H9 (cell line): ENCODE measurements around the gene LAGE3. TPM values are rescaled to one million over a fixed set of nuclear protein-coding genes. Genes with fewer than 3 reads are reported as not detected.

Experiments used
- DNase-seq: peaks from one replicate; pipeline ENCODE4 v3.0.0-alpha.2; 2017
- H2AFZ ChIP-seq: one replicate; pipeline ENCODE4 v1.6.1; 2013; ENCODE audit warnings: mild to moderate bottlenecking, low read length, control low read depth, moderate library complexity
- H2AK5ac ChIP-seq: 2 replicates; pipeline ENCODE4 v1.6.1; 2013; ENCODE audit warnings: low read length, control low read depth, mixed read lengths; ENCODE audit not compliant: insufficient read length
- H2BK120ac ChIP-seq: one replicate; pipeline ENCODE4 v1.6.1; 2013; ENCODE audit warnings: low read depth, mild to moderate bottlenecking, low read length, control low read depth, inconsistent platforms; ENCODE audit not compliant: poor library complexity, severe bottlenecking
- H2BK12ac ChIP-seq: 2 replicates; pipeline ENCODE4 v1.6.1; 2013; ENCODE audit warnings: low read length, control low read depth, mixed read lengths, low read depth; ENCODE audit not compliant: insufficient read length
- H2BK15ac ChIP-seq: 2 replicates; pipeline ENCODE4 v1.6.1; 2013; ENCODE audit warnings: low read depth, low read length, control low read depth
- H2BK20ac ChIP-seq: one replicate; pipeline ENCODE4 v1.6.1; 2013; ENCODE audit warnings: low read depth, mild to moderate bottlenecking, low read length, control low read depth, inconsistent platforms; ENCODE audit not compliant: poor library complexity, severe bottlenecking
- H2BK5ac ChIP-seq: 2 replicates; pipeline ENCODE4 v1.6.1; 2013; ENCODE audit warnings: low read length, control low read depth, mixed read lengths; ENCODE audit not compliant: insufficient read length
- H3K14ac ChIP-seq: 2 replicates; pipeline ENCODE4 v1.6.1; 2013; ENCODE audit warnings: low read length, control low read depth; ENCODE audit not compliant: insufficient read depth
- H3K18ac ChIP-seq: 2 replicates; pipeline ENCODE4 v1.6.1; 2013; ENCODE audit warnings: low read depth, mild to moderate bottlenecking, mixed read lengths, low read length, control low read depth; ENCODE audit not compliant: insufficient read length
- H3K23ac ChIP-seq: 2 replicates; pipeline ENCODE4 v1.6.1; 2013; ENCODE audit warnings: low read length, control low read depth, mixed read lengths, low read depth; ENCODE audit not compliant: insufficient read length
- H3K23me2 ChIP-seq: 2 replicates; pipeline ENCODE4 v1.6.1; 2013; ENCODE audit warnings: low read depth, mild to moderate bottlenecking, mixed read lengths, low read length, control low read depth; ENCODE audit not compliant: insufficient read length, poor library complexity, severe bottlenecking
- H3K27ac ChIP-seq: 2 replicates; pipeline ENCODE4 v1.5.1; 2013; ENCODE audit warnings: low read length, control low read depth, mixed read lengths, low read depth; ENCODE audit not compliant: insufficient read length
- H3K27me3 ChIP-seq: 2 replicates; pipeline ENCODE4 v1.6.1; 2013; ENCODE audit warnings: low read length, control low read depth, inconsistent platforms; ENCODE audit not compliant: insufficient read depth
- H3K4ac ChIP-seq: 2 replicates; pipeline ENCODE4 v1.6.1; 2013; ENCODE audit warnings: low read depth, mild to moderate bottlenecking, control low read depth, inconsistent platforms, low read length, moderate library complexity
- H3K4me1 ChIP-seq: 2 replicates; pipeline ENCODE4 v1.6.1; 2013; ENCODE audit warnings: low read length, control low read depth, inconsistent platforms; ENCODE audit not compliant: insufficient read depth
- H3K4me2 ChIP-seq: 2 replicates; pipeline ENCODE4 v1.6.1; 2013; ENCODE audit warnings: low read length, control low read depth, mixed read lengths; ENCODE audit not compliant: insufficient read length, insufficient read depth
- H3K56ac ChIP-seq: 2 replicates; pipeline ENCODE4 v1.6.1; 2013; ENCODE audit warnings: low read depth, mild to moderate bottlenecking, mixed read lengths, low read length, control low read depth; ENCODE audit not compliant: insufficient read length
- H3K79me1 ChIP-seq: 2 replicates; pipeline ENCODE4 v1.6.1; 2013; ENCODE audit warnings: low read depth, mild to moderate bottlenecking, moderate library complexity, low read length, control low read depth, inconsistent platforms; ENCODE audit not compliant: insufficient read depth, poor library complexity, severe bottlenecking
- H3K79me2 ChIP-seq: 2 replicates; pipeline ENCODE4 v1.6.1; 2013; ENCODE audit warnings: low read length, control low read depth, inconsistent platforms; ENCODE audit not compliant: insufficient read depth
- H3K9ac ChIP-seq: 2 replicates; pipeline ENCODE4 v1.6.1; 2013; ENCODE audit warnings: low read length, control low read depth, mixed read lengths; ENCODE audit not compliant: insufficient read length; ENCODE audit errors: extremely low read depth
- H3K9me3 ChIP-seq: one replicate; pipeline ENCODE4 v1.6.1; 2013; ENCODE audit warnings: low read depth, low read length, inconsistent platforms; ENCODE audit not compliant: control insufficient read depth
- H3T11ph ChIP-seq: one replicate; pipeline ENCODE4 v1.6.1; 2013; ENCODE audit warnings: mild to moderate bottlenecking, low read length, control low read depth, inconsistent platforms
- H4K20me1 ChIP-seq: one replicate; pipeline ENCODE4 v1.6.1; 2013; ENCODE audit not compliant: control insufficient read depth, insufficient read length, insufficient read depth
- H4K5ac ChIP-seq: 2 replicates; pipeline ENCODE4 v1.6.1; 2013; ENCODE audit warnings: low read depth, mild to moderate bottlenecking, mixed read lengths, low read length, control low read depth; ENCODE audit not compliant: insufficient read length
- H4K8ac ChIP-seq: replicated peaks from 2 replicates; pipeline ENCODE4 v1.6.1; 2013; ENCODE audit warnings: low read length, control low read depth, mixed read lengths, low read depth; ENCODE audit not compliant: insufficient read length
- H4K91ac ChIP-seq: 2 replicates; pipeline ENCODE4 v1.6.1; 2013; ENCODE audit warnings: low read depth, mild to moderate bottlenecking, moderate library complexity, mixed read lengths, low read length, control low read depth; ENCODE audit not compliant: insufficient read length
- H3K27ac Mint-ChIP-seq, 3 experiments: 2 replicates in 2 of 3; 3 replicates in 1 of 3; pipeline ENCODE4 v1.8.0; 2020 to 2021; ENCODE audit warnings: mixed read lengths in 3 of 3, mild to moderate bottlenecking in 1 of 3, moderate library complexity in 1 of 3
- H3K27me3 Mint-ChIP-seq: 2 replicates; pipeline ENCODE4 v1.8.0; 2021; ENCODE audit warnings: low read depth, mild to moderate bottlenecking, moderate library complexity, mixed read lengths
- H3K36me3 Mint-ChIP-seq, 3 experiments: 2 replicates in 2 of 3; 3 replicates in 1 of 3; pipeline ENCODE4 v1.8.0; 2020 to 2021; ENCODE audit warnings: low read depth in 3 of 3, mixed read lengths in 3 of 3; ENCODE audit not compliant: insufficient read depth in 1 of 3
- H3K4me1 Mint-ChIP-seq, 2 experiments: 2 replicates each; pipeline ENCODE4 v1.8.0; 2020; ENCODE audit warnings: mixed read lengths in 2 of 2
- H3K4me3 Mint-ChIP-seq, 2 experiments: 2 replicates in 1 of 2; 3 replicates in 1 of 2; pipeline ENCODE4 v1.8.0; 2020 to 2021; ENCODE audit warnings: mild to moderate bottlenecking in 2 of 2, mixed read lengths in 2 of 2, moderate library complexity in 1 of 2
- H3K9me3 Mint-ChIP-seq, 2 experiments: 2 replicates in 1 of 2; 3 replicates in 1 of 2; pipeline ENCODE4 v1.8.0; 2020; ENCODE audit warnings: mild to moderate bottlenecking in 2 of 2, mixed read lengths in 2 of 2, moderate library complexity in 1 of 2
- WGBS: extraction: QIAGEN DNeasy Blood & Tissue Kit; methylation state at CpG from one replicate; pipeline ENCODE4 v1.1.7; 2013; ENCODE audit warnings: missing lambda C conversion rate, low lambda C conversion rate, mixed read lengths; ENCODE audit not compliant: insufficient read length; ENCODE audit errors: extremely low coverage; 5-methylcytosine and 5-hydroxymethylcytosine counted together
- total RNA-seq: library from RNA; stranded (reverse); gene quantifications from 2 replicates; pipeline ENCODE4 v1.2.1, GENCODE V29; 2021
- TF ChIP-seq, protein P1 (sequence below): fragments of 200-600 bp; sonication (generic); conservative IDR thresholded peaks from 3 replicates; pipeline ENCODE4 v1.8.0; 2021; ENCODE audit warnings: antibody characterized with exemption, mild to moderate bottlenecking

The LAGE3 gene
- total RNA-seq, 1 experiment from 2014 or later, result 32.5 TPM

DNA sequence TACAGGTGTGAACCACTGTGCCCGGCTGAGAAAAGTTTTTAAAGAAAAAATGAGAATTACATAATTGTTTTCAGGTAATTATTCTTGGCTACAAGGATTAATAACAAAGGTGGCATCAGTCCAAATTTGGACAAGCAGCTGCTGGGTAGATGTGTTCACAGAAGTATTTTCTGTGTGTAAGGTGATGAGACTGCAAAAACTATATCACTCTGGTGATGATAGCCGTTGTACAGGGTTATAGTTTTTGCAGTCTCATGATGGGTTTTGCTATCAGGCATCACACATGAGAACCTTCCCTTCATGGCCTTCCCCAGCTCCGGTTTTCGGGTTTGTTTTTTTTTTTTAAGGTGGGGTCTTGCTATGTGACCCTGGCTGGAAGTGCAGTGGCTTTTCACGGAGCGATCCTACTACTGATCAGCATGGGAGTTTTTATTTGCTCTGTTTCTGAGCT, 16.4 kb upstream of the LAGE3 start:
- H2AFZ ChIP-seq, result no peak overlapping the region
- no peak overlapping the region for H2BK120ac ChIP-seq
- no peak overlapping the region for H3K23ac ChIP-seq
- H3K56ac ChIP-seq, result no peak overlapping the region
- H3K27me3 ChIP-seq, result no peaks in the 10 kb centered on the region
- H3K79me2 ChIP-seq, result no peaks in the 10 kb centered on the region
- no peak overlapping the region for H3K9ac ChIP-seq
- no peak overlapping the region for H3K18ac ChIP-seq
- no peak overlapping the region for H4K91ac ChIP-seq
- H2BK20ac ChIP-seq, result no peak overlapping the region
- no peaks in the 10 kb centered on the region for H3K79me1 ChIP-seq
- no CpG with 5 or more reads among the region's 6 CpGs for WGBS
- no peak overlapping the region for H4K8ac ChIP-seq
- no peak overlapping the region for H3K4ac ChIP-seq
- TF ChIP-seq, protein P1, sequence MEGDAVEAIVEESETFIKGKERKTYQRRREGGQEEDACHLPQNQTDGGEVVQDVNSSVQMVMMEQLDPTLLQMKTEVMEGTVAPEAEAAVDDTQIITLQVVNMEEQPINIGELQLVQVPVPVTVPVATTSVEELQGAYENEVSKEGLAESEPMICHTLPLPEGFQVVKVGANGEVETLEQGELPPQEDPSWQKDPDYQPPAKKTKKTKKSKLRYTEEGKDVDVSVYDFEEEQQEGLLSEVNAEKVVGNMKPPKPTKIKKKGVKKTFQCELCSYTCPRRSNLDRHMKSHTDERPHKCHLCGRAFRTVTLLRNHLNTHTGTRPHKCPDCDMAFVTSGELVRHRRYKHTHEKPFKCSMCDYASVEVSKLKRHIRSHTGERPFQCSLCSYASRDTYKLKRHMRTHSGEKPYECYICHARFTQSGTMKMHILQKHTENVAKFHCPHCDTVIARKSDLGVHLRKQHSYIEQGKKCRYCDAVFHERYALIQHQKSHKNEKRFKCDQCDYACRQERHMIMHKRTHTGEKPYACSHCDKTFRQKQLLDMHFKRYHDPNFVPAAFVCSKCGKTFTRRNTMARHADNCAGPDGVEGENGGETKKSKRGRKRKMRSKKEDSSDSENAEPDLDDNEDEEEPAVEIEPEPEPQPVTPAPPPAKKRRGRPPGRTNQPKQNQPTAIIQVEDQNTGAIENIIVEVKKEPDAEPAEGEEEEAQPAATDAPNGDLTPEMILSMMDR, result no peak
- H4K5ac ChIP-seq, result no peak overlapping the region
- no peak overlapping the region for H2BK12ac ChIP-seq
- no peak overlapping the region for H2AK5ac ChIP-seq
- H3K14ac ChIP-seq, result no peak overlapping the region
- H4K20me1 ChIP-seq, result no peaks in the 10 kb centered on the region
- no peaks in the 10 kb centered on the region for H3K4me1 ChIP-seq
- Mint-ChIP-seq H3K27me3 (peaks cover 7% of the 10 kb centered on the region; the same call in 1 of the 2 replicates), H3K4me1 (0 out of 4 replicates have a peak, but pooled peaks cover 0 to 3% of the 10 kb centered on the region in 2 experiments), H3K36me3 (no peaks in the 10 kb centered on the region; a peak in 1 of 7 replicates), H3K27ac (no peak overlapping the region), H3K4me3 (no peak overlapping the region), H3K9me3 (peaks cover 55 to 65% of the 10 kb centered on the region in 2 experiments)
- no peak overlapping the region for H2BK15ac ChIP-seq
- no peak overlapping the region for H3T11ph ChIP-seq
- H3K27ac ChIP-seq, result no peak overlapping the region
- no peaks in the 10 kb centered on the region for H3K23me2 ChIP-seq
- no peak overlapping the region for H2BK5ac ChIP-seq
- H3K4me2 ChIP-seq, result no peak overlapping the region
- no peak for DNase-seq
- peaks cover 6% of the 10 kb centered on the region for H3K9me3 ChIP-seq
